IgD-negative memory B cell (primary cell): Measurements from ENCODE around the gene OSBPL10. TPM values are rescaled to one million over a fixed set of nuclear protein-coding genes. Genes with fewer than 3 reads are reported as not detected.
A peak's percentile ranks its signal among the peaks of the same experiment; 100 is the strongest.
"Not testable (repeated sequence)": the region's sequence is repeated elsewhere in the genome, so short reads cannot be mapped to it uniquely, and the experiment has no call there.

ENCODE experiments used
- H3K27ac Mint-ChIP-seq, 3 donors: one replicate each; pipeline ENCODE4 v1.8.0; 2020 to 2022; ENCODE audit warnings: mild to moderate bottlenecking in 3 of 3, mixed read lengths in 3 of 3, moderate library complexity in 1 of 3
- H3K27me3 Mint-ChIP-seq: one replicate; pipeline ENCODE4 v1.8.0; 2021; ENCODE audit warnings: mixed read lengths
- H3K36me3 Mint-ChIP-seq: one replicate; pipeline ENCODE4 v1.8.0; 2020; ENCODE audit warnings: mild to moderate bottlenecking, mixed read lengths
- H3K4me1 Mint-ChIP-seq, 3 donors: one replicate each; pipeline ENCODE4 v1.8.0; 2020 to 2022; ENCODE audit warnings: mixed read lengths in 3 of 3, mild to moderate bottlenecking in 1 of 3
- H3K4me3 Mint-ChIP-seq, 4 donors: one replicate each; pipeline ENCODE4 v1.8.0; 2020 to 2022; ENCODE audit warnings: mild to moderate bottlenecking in 4 of 4, mixed read lengths in 4 of 4, moderate library complexity in 3 of 4
- H3K9me3 Mint-ChIP-seq, 3 donors: one replicate each; pipeline ENCODE4 v1.8.0; 2020 to 2021; ENCODE audit warnings: mixed read lengths in 3 of 3, mild to moderate bottlenecking in 1 of 3
- polyA plus RNA-seq: library from polyadenylated mRNA; unstranded; fragments of 300-500 nt; fragmentation: Illumina TruSeq; gene quantifications from one replicate; pipeline ENCODE4 v1.2.3, GENCODE V29; 2021

The OSBPL10 gene, protein sequence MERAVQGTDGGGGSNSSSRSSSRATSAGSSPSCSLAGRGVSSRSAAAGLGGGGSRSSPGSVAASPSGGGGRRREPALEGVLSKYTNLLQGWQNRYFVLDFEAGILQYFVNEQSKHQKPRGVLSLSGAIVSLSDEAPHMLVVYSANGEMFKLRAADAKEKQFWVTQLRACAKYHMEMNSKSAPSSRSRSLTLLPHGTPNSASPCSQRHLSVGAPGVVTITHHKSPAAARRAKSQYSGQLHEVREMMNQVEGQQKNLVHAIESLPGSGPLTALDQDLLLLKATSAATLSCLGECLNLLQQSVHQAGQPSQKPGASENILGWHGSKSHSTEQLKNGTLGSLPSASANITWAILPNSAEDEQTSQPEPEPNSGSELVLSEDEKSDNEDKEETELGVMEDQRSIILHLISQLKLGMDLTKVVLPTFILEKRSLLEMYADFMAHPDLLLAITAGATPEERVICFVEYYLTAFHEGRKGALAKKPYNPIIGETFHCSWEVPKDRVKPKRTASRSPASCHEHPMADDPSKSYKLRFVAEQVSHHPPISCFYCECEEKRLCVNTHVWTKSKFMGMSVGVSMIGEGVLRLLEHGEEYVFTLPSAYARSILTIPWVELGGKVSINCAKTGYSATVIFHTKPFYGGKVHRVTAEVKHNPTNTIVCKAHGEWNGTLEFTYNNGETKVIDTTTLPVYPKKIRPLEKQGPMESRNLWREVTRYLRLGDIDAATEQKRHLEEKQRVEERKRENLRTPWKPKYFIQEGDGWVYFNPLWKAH
- 126 TPM for polyA plus RNA-seq

DNA sequence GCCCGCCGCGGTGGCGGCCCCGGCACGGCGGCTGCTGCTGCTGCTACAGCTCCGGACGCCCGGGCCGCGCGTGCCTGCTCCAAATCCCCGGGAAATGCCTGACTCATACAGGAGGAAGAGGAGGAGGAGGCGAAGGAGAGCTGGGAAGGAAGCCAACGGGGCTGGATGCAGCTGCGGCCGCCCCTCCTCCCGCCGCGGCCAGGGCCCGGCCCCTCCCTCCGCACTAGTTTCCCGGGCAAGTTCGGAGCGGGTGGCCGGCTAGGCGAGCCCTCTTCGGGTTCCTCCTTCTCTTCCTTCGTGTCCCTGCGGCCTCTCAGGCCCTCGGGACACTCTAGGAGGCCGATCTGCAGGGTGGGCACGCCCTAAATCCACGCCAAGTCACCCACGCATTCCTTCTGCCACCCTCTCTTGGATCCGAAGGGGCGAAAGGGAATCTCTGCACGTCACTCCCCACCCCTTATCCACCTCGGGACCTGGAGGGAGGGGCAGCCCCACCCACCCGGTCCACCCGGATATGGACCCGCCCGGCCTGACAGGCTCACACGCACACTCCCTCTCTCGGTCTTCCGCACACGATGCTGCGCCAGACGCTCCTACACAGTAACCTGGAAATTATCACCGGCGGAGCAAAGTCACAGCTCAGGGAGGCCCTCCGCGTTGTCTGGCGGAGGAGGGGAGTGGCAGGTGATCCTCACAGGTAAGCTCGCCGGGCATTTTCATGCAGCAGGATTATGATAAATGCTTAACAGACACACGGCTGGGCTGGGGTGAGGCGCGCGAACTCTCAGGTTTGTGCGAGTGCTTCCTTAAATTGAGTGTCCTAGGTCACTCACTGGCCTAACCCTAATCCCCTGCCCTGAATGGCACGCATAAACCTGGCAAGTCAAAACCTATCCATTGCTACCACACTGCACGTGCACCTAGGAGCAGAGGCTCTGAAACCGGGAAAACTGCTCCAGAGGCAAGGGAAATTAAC is at the start of gene OSBPL10, which contains the start of gene ZNF860:
Gene OSBPL10 (minus strand): TSS at position 57 of the 976 bp plus-strand sequence. CDS start 83 bp downstream, outside the sequence.
Gene ZNF860 (plus strand): TSS at position 545 of the 976 bp plus-strand sequence. CDS start 7,330 bp downstream, outside the sequence.
- Mint-ChIP-seq H3K4me1 (peaks cover 50 to 64% (median 60%) of the 10 kb centered on the region in 3 donors), H3K9me3 (peaks cover 0 to 6% (median 2%) of the 10 kb centered on the region in 3 donors), H3K27me3 (no peaks in the 10 kb centered on the region), H3K27ac (peak within 1 kb of the TSS; percentile 90 to 97 (median 95)), H3K36me3 (peaks cover 12% of the 10 kb centered on the region), H3K4me3 (peak within 1 kb of the TSS; percentile 95 to 99 (median 97))

DNA sequence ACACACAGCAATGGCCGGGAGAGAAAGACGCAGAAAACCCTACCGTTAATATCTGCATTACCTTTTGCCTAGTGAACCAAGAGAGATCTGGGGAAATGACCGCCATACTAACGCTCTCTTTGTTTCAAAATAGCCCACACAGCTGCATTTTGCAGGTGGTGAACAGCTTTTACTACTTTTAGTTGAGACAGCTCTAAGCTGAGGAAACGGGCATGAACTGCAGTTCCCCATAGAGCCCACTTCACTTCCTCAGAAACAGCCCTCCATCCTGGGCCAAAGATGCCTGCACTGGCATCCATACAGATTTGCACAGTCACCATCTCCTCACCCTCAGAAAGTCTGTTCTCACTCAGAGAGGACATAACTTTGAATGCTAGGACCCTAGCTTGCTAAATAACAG is 45.5 kb upstream of the OSBPL10 start:
- Mint-ChIP-seq H3K4me1 (peaks cover 12 to 20% (median 15%) of the 10 kb centered on the region in 3 donors), H3K27ac (peak overlapping the region in 2 of 3 donors; percentile 33 to 46), H3K36me3 (peaks cover 3% of the 10 kb centered on the region), H3K4me3 (peak overlapping the region in 2 of 4 donors; percentile 47 to 84), H3K27me3 (peaks cover 4% of the 10 kb centered on the region), H3K9me3 (peaks cover 0 to 1% (median 0%) of the 10 kb centered on the region in 3 donors)

DNA sequence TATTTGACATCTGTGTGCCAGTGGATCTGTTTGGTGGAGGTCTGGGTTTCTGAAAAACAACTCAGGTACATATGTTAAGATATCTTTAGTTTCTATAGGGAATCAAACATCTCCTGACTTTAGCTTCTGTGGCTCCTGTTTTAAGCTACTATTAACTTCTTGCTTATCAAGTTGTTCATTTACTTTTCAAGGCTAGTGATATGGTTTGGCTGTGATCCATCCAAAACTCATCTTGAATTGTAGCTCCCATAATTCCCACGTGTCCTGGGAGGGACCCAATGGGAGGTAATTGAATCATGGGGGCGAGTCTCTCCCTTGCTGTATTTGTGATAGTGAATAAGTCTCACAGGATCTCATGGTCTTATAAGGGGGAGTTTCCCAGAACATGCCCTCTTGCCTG is 41.9 kb upstream of the OSBPL10 start:
- H3K9me3 Mint-ChIP-seq: no peaks in the 10 kb centered on the region

DNA sequence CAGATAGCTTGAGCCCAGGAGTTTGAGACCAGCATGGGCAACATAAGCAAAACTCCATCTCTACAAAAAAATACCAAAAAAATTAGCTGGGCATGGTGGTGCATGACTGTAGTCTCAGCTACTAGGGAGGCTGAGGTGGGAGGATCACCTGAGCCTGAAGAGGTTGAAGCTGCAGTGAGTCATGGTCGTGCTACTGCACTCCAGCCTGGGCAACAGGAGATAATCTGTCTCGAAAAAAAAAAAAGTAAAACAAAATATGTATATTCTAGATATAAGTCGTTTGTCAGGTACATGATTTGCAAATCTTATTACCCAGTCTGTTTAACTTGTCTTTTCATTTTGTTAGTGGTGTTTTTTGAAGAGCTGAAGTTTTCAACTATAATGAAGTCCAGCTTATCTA is 40.7 kb upstream of the OSBPL10 start:
- Mint-ChIP-seq H3K4me1 (peaks cover 17 to 24% (median 19%) of the 10 kb centered on the region in 3 donors), H3K9me3 (no peaks in the 10 kb centered on the region), H3K4me3 (no peak overlapping the region), H3K27ac (no peak overlapping the region), H3K27me3 (peaks cover 4% of the 10 kb centered on the region), H3K36me3 (peaks cover 2% of the 10 kb centered on the region)

More for the DNA sequence above, 41.9 kb upstream of the OSBPL10 start:
- H3K36me3 Mint-ChIP-seq: peaks cover 2% of the 10 kb centered on the region
- H3K27me3 Mint-ChIP-seq: peaks cover 4% of the 10 kb centered on the region
- peaks cover 17 to 31% (median 25%) of the 10 kb centered on the region in 3 donors for H3K4me1 Mint-ChIP-seq
- no peak overlapping the region for H3K27ac Mint-ChIP-seq
- H3K4me3 Mint-ChIP-seq: no peak overlapping the region

DNA sequence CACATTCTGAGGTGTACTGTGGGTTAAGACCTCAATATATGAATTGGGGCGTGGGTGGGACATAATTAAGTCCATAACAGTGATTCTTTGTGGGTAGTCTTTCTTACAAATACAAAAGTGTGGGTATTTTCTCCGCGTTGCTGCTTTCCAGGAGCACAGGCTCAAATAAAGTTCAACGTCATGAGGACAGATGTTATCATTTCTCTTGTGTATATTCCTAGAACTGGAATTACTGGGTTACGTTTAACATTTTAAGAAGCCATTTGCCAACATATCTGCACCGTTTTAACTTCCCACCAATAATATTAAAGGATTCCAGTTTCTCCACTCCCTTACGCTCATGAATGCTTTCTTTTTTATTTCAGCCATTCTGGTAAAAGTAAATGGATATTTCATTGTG is 40.1 kb upstream of the OSBPL10 start:
- peaks cover 2% of the 10 kb centered on the region for H3K36me3 Mint-ChIP-seq
- no peak overlapping the region for H3K27ac Mint-ChIP-seq
- peaks cover 11 to 18% (median 13%) of the 10 kb centered on the region in 3 donors for H3K4me1 Mint-ChIP-seq
- no peaks in the 10 kb centered on the region for H3K9me3 Mint-ChIP-seq
- H3K4me3 Mint-ChIP-seq: no peak overlapping the region
- H3K27me3 Mint-ChIP-seq: no peaks in the 10 kb centered on the region

DNA sequence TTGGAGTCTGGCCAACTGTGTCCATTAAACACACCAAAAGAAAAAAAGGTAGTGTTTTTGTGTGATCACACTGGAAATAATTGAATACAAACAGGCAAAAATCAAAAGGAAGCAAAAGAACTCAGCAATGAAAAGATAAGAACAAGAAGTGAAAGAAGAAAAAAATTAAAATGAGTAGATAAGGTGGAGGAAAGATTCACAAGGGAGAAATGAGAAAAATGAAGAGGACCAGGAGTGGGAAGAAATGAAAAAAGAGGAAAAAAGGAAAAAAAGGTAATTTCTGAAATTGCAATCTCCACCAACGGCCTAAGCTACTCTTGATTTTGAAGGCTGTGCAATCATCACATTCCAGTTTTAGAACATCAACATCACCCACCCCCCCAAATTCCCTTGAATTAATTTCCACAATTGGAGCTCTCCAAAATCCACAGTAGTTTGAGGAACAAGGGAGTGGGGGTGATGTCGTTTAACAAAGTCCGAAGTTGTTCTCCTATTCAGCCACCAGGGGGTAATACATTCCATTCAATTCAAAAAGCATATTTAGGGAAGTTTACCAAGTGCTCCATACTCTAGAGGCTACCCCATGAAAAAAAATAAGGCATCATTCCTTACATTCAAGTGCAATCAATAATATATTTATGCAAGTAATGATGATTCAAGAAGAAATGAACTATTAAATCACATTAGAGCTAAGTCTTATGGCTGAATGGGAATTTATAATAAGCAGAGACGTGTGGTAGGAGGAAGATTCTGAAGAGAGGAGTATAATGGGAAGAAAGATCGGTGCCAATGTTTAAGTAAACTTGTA is 37.9 kb upstream of the OSBPL10 start:
- Mint-ChIP-seq H3K4me1 (peaks cover 6 to 18% (median 6%) of the 10 kb centered on the region in 3 donors), H3K4me3 (no peak overlapping the region), H3K27ac (peak overlapping the region in 1 of 3 donors; percentile 23), H3K27me3 (no peaks in the 10 kb centered on the region), H3K36me3 (peaks cover 4% of the 10 kb centered on the region), H3K9me3 (no peaks in the 10 kb centered on the region)

DNA sequence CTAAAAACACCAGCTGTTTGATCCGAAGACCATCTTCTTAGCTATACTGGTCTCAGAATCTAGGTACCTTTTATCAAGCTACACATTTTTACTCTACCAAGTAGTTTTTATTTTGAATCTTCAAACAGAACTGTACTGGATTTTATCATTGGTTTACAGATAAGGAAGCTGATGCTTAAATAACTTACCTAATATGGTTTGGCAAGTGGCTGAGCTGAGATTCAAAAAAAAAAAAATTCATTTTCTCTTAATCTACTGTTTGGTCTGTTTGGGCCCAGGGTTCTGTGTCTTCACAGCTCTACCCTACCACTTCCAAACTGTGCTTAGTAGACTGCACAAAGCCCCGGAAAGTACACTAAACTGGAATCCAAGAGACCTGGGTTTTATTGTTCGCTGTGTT is 36.2 kb upstream of the OSBPL10 start:
- peaks cover 4% of the 10 kb centered on the region for H3K36me3 Mint-ChIP-seq
- H3K4me3 Mint-ChIP-seq: no peak overlapping the region
- no peak overlapping the region for H3K27ac Mint-ChIP-seq
- H3K27me3 Mint-ChIP-seq: no peaks in the 10 kb centered on the region
- H3K4me1 Mint-ChIP-seq: peaks cover 6 to 18% (median 6%) of the 10 kb centered on the region in 3 donors
- peaks cover 0 to 3% (median 2%) of the 10 kb centered on the region in 3 donors for H3K9me3 Mint-ChIP-seq

DNA sequence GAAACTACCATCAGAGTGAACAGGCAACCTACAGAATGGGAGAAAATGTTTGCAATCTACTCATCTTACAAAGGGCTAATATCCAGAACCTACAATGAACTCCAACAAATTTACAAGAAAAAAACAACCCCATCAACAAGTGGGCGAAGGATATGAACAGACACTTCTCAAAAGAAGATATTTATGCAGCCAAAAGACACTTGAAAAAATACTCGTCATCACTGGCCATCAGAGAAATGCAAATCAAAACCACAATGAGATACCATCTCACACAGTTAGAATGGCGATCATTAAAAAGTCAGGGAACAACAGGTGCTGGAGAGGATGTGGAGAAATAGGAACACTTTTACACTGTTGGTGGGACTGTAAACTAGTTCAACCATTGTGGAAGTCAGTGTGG is 34.6 kb upstream of the OSBPL10 start:
- peaks cover 6 to 13% (median 6%) of the 10 kb centered on the region in 3 donors for H3K4me1 Mint-ChIP-seq
- H3K27ac Mint-ChIP-seq, H3K9me3 Mint-ChIP-seq, H3K36me3 Mint-ChIP-seq, H3K27me3 Mint-ChIP-seq, H3K4me3 Mint-ChIP-seq: not testable (repeated sequence)

DNA sequence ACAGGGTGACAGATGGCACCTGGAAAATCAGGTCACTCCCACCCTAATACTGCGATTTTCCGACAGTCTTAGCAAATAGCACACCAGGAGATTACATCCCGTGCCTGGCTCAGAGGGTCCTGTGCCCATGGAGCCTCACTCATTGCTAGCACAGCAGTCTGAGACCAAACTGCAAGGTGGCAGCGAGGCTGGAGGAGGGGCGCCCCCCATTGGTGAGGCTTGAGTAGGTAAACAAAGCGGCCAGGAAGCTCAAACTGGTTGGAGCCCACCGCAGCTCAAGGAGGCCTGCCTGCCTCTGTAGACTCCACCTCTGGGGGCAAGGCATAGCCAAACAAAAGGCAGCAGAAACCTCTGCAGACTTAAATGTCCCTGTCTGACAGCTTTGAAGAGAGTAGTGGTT is 29.6 kb upstream of the OSBPL10 start:
- not testable (repeated sequence) for H3K27me3 Mint-ChIP-seq, H3K27ac Mint-ChIP-seq, H3K4me3 Mint-ChIP-seq
- Mint-ChIP-seq H3K36me3 (peaks cover 12% of the 10 kb centered on the region), H3K9me3 (peaks cover 3 to 10% (median 6%) of the 10 kb centered on the region in 3 donors), H3K4me1 (peaks cover 16 to 19% (median 16%) of the 10 kb centered on the region in 3 donors)

DNA sequence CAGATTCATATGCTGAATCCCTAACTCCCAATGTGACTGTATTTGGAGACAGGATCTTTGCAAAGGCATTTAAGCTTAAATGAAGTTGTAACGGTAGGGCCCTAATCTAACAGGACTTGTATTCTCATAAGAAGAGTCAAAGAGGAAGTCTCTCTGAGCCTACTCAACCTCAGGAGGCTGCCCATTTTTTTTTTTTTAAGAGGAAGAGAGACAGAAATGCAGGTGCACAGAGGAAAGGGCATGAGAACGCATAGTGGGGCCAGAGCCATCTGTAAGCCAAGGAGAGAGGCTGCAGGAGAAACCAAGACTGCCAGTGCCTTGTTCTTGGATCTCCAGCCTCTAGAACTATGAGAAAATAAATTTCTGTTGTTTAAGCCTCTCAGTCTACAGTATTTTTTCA is 28.9 kb upstream of the OSBPL10 start:
- peaks cover 16 to 19% (median 16%) of the 10 kb centered on the region in 3 donors for H3K4me1 Mint-ChIP-seq
- H3K36me3 Mint-ChIP-seq: peaks cover 13% of the 10 kb centered on the region
- peak overlapping the region in 2 of 3 donors; percentile 17 to 50 for H3K27ac Mint-ChIP-seq
- peaks cover 3% of the 10 kb centered on the region for H3K27me3 Mint-ChIP-seq
- peaks cover 3 to 10% (median 6%) of the 10 kb centered on the region in 3 donors for H3K9me3 Mint-ChIP-seq
- peak overlapping the region in 3 of 4 donors; percentile 37 to 88 (median 53) for H3K4me3 Mint-ChIP-seq

DNA sequence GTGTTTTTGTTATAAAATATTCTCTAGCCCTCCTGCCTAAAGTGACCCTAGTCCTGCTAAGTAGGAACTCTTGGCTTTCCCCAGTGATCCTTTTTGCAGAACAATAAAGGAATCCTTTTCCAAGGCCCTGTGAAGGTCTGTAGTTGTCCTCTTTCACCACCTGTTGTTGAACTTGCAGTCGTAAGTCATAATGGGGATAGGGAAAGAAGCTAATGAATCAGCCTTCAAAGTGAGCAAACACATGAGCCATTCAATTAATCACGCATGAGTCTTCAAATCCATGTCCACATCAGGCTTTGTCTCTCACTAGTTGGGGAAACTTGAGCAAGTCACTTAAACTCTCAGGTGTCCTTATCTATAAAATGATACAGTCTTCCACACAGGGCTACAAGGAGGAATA is 28.0 kb upstream of the OSBPL10 start:
- H3K4me1 Mint-ChIP-seq: peaks cover 21 to 23% (median 21%) of the 10 kb centered on the region in 3 donors
- H3K9me3 Mint-ChIP-seq: peaks cover 3 to 10% (median 6%) of the 10 kb centered on the region in 3 donors
- H3K27ac Mint-ChIP-seq: peak overlapping the region in 1 of 3 donors; percentile 33
- peaks cover 3% of the 10 kb centered on the region for H3K27me3 Mint-ChIP-seq
- no peak overlapping the region for H3K4me3 Mint-ChIP-seq
- H3K36me3 Mint-ChIP-seq: peaks cover 17% of the 10 kb centered on the region

DNA sequence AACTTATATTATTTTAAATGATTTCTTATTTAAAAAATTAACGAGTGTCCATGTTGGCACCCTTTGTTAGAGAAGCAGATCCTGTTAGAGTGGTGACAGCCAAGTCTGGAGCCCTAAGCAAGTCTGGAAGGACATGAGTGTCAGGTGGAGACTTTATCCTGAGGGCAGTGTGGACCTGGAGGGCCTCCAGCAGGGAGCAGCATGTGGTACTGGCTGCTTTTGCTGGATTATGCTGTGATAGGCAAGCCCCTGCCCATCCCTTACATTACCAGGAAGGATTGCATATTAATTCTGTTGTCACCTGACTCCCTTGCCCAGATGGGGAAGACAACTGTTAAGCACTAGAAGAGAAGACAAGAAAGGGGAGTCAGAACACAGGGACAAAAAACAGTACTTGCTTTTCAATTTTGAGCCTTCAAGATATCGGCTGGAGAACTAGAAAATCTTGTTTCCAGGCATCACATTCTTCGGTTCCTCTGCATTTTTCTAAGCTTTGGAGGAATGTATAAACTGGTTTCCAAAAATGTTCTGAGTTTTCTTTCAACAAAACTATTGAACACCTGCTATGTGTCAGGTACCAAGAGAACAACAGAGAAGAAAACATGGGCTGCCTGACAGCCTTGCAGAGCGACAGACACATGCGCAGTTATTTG is 23.2 kb upstream of the OSBPL10 start:
- Mint-ChIP-seq H3K4me3 (peak overlapping the region in 1 of 4 donors; percentile 39), H3K4me1 (peaks cover 23 to 43% (median 38%) of the 10 kb centered on the region in 3 donors), H3K9me3 (peaks cover 0 to 5% (median 1%) of the 10 kb centered on the region in 3 donors), H3K27ac (peak overlapping the region in 1 of 3 donors; percentile 31), H3K27me3 (no peaks in the 10 kb centered on the region), H3K36me3 (peaks cover 21% of the 10 kb centered on the region)

DNA sequence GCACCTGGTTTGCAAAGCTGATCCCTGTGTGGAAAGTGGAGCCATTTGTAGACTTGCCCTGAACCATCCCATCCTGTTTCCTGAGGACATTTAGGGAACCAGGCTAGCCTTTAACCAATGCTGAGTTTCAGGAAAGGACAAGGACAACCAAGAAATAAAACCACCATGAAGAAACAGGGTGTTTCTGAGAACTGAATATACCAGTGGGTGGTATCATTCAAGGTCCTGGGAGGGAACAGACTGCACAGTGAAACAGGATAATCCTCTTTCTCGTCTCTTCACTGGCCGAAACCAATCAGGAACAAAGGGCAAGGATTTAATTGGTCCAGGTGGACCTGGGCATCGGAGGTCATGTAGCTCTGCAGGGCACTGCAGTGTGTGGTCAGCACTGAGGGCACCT is 22.3 kb upstream of the OSBPL10 start:
- H3K9me3 Mint-ChIP-seq: peaks cover 1 to 4% (median 3%) of the 10 kb centered on the region in 3 donors
- peaks cover 29 to 48% (median 43%) of the 10 kb centered on the region in 3 donors for H3K4me1 Mint-ChIP-seq
- no peaks in the 10 kb centered on the region for H3K27me3 Mint-ChIP-seq
- peaks cover 20% of the 10 kb centered on the region for H3K36me3 Mint-ChIP-seq
- H3K4me3 Mint-ChIP-seq: no peak overlapping the region
- no peak overlapping the region for H3K27ac Mint-ChIP-seq
